ENCODE measurements around the gene LOXL3.

Gene LOXL3

DNA sequence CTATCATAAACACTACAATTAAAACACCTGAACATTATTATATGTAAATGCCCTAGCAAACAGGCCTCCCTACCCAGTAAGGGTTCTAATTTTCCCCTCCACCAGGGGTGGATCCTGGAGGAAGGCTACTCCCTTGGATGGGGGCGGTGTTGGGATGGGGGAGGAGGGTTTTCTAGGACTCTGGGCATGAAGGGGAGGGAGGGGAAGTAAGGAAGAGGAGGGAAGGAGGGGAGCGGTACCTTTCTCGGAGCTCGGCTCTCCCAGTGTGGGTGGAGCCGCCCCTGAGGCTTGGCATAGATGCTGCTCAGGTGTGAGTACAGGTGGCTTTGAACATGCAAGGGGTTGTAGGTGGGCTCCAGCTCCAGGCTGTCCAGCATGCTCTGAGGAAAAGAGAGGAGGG lies 6.2 kb upstream of the LOXL3 start:
- H3K27me3 ChIP-seq (ENCODE audit: insufficient read depth, low read length), result no peaks in the 10 kb centered on the region

DNA sequence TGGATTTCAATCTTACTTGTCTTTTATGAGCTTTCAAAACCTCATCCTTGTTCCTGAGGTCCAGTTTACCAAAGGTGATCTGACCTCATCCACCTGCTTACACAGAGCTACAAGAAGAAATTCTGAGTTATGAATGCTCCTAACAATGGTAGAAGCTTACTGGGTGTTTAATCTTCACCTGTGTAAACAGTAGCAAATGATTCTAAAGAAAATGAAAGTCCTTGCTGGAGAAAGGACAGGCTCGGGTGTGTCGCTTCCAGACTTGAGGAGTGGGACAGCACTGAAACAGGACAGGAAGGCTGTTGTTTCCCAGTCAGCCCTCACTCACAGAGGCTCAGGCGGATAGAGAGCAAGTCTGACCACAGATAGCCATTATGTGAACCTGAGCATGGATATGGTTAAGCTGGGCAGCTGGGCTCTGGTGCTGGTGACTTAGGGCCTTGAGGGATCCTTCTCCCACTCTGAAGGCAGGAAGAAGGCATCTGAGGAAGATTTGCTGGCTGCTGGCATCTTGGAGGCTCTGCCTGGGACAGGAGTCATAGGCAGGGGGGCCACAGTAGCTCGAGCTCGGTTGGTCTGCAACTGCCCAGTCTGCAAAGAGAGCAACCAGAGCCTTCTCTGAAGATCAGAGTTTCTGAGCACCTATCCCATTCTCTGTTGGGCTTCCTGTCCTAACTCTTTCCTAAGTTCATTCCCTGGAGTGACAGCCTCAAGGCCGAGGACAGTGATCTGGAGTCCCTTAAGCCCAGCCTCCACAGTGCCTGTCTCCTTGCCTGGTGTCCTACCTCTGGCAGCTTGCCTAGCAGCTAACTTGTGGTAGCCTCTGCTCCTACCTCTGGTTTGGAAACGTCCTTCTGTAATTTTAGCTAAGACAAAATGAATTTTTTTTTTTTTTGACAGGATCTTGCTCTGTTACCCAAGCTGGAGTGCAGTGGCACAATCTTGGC lies 4.8 kb upstream of the LOXL3 start:
- H3K27ac ChIP-seq (ENCODE audit: low read depth, low read length), result peak overlapping the region; percentile 14; the same call in 1 of the 2 replicates
- no peaks in the 10 kb centered on the region for H3K27me3 ChIP-seq (ENCODE audit: insufficient read depth, low read length)

More for the DNA sequence above, 6.2 kb upstream of the LOXL3 start:
- H3K79me2 ChIP-seq (ENCODE audit: control insufficient read depth, insufficient read depth, low read length, unreplicated experiment), result peaks cover 24% of the 10 kb centered on the region
- no peak overlapping the region for H3K27ac ChIP-seq (ENCODE audit: low read depth, low read length)
- H3K4me3 ChIP-seq (ENCODE audit: low read depth, low read length), result no peak overlapping the region
- H3K36me3 ChIP-seq (ENCODE audit: insufficient read depth, low read length), result peaks cover 4% of the 10 kb centered on the region; the same call in 1 of the 2 replicates
- H2AFZ ChIP-seq (ENCODE audit: low read length, unreplicated experiment), result no peak overlapping the region
- H3K4me1 ChIP-seq (ENCODE audit: control insufficient read depth, insufficient read depth, low read length, unreplicated experiment), result peaks cover 58% of the 10 kb centered on the region

DNA sequence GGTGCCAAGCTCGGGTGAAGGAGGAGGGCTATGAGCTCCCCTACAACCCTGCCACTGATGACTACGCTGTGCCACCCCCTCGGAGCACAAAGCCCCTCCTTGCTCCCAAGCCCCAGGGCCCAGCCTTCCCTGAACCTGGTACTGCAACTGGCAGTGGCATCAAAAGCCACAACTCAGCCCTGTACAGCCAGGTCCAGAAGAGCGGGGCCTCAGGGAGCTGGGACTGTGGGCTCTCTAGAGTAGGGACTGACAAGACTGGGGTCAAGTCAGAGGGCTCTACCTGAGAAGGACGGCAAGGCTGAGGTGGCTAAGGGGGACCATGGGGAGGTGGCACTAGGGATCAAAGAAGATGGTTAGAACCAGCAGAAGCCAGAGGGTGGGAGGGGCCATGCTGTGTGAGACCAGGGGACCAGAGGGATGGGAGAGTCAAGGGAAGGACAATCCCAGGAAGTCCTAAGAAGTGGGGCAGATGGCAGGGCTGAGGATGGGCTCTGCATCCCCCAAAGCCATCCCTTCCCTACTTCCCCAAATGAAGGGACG lies 3.2 kb upstream of the LOXL3 start:
- H3K79me2 ChIP-seq (ENCODE audit: control insufficient read depth, insufficient read depth, low read length, unreplicated experiment), result peaks cover 46% of the 10 kb centered on the region
- peaks cover 4% of the 10 kb centered on the region; the same call in 1 of the 2 replicates for H3K36me3 ChIP-seq (ENCODE audit: insufficient read depth, low read length)
- H3K4me3 ChIP-seq (ENCODE audit: low read depth, low read length), result 0 out of 2 replicates have a peak overlapping the region, but pooled peaks have one; percentile 13
- H3K27me3 ChIP-seq (ENCODE audit: insufficient read depth, low read length), result no peaks in the 10 kb centered on the region
- H3K27ac ChIP-seq (ENCODE audit: low read depth, low read length), result no peak overlapping the region
- peaks cover 39% of the 10 kb centered on the region for H3K4me1 ChIP-seq (ENCODE audit: control insufficient read depth, insufficient read depth, low read length, unreplicated experiment)
- H2AFZ ChIP-seq (ENCODE audit: low read length, unreplicated experiment), result no peak overlapping the region

More for the DNA sequence above, 4.8 kb upstream of the LOXL3 start:
- H3K79me2 ChIP-seq (ENCODE audit: control insufficient read depth, insufficient read depth, low read length, unreplicated experiment), result peaks cover 30% of the 10 kb centered on the region
- H3K4me1 ChIP-seq (ENCODE audit: control insufficient read depth, insufficient read depth, low read length, unreplicated experiment), result peaks cover 45% of the 10 kb centered on the region
- H3K36me3 ChIP-seq (ENCODE audit: insufficient read depth, low read length), result peaks cover 4% of the 10 kb centered on the region; the same call in 1 of the 2 replicates
- no peak overlapping the region for H2AFZ ChIP-seq (ENCODE audit: low read length, unreplicated experiment)
- no peak overlapping the region for H3K4me3 ChIP-seq (ENCODE audit: low read depth, low read length)

DNA sequence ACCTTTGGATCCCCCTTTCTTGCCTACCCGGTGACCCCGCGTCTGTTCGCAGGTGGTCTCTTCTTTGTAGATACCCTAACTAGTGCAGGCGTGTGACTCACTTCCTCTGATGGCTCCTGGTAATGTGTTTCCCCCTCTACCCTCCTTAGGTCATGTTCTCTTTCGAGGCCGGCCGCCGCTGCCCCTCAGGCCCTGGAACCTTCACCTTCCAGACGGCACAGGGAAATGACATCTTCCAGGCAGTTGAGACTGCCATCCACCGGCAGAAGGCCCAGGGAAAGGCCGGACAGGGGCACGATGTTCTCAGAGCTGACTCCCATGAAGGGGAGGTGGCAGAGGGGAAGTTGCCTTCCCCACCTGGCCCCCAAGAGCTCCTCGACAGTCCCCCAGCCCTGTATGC lies 2.4 kb upstream of the LOXL3 start:
- Histone ChIP-seq H3K36me3 (ENCODE audit: insufficient read depth, low read length) (peaks cover 7% of the 10 kb centered on the region; the same call in 1 of the 2 replicates), H3K79me2 (ENCODE audit: control insufficient read depth, insufficient read depth, low read length, unreplicated experiment) (peaks cover 53% of the 10 kb centered on the region), H3K4me1 (ENCODE audit: control insufficient read depth, insufficient read depth, low read length, unreplicated experiment) (peaks cover 46% of the 10 kb centered on the region), H3K4me3 (ENCODE audit: low read depth, low read length) (peak overlapping the region; percentile 97), H3K27ac (ENCODE audit: low read depth, low read length) (no peak overlapping the region), H2AFZ (ENCODE audit: low read length, unreplicated experiment) (no peak overlapping the region), H3K27me3 (ENCODE audit: insufficient read depth, low read length) (no peaks in the 10 kb centered on the region)

DNA sequence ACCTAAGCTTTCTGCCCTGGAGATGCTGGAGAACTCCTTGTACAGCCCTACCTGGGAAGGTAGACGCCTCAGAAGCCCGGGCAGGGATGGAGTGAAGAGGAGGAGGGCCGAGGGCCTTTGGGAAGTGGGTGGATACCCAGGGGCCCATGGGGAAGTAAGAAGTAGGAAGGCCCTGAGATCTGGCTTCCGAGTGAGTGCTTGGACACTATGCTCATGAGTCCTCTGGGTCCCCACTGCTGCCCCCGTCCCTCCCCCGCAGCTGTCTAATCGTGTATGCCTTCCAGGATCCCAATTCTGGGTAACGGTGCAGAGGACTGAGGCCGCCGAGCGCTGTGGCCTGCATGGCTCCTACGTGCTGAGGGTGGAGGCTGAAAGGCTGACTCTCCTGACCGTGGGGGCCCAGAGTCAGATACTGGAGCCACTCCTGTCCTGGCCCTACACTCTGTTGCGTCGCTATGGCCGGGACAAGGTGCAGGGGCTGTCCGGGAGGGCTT lies 1.9 kb upstream of the LOXL3 start:
- H3K27ac ChIP-seq (ENCODE audit: low read depth, low read length), result peak overlapping the region; percentile 89; the same call in 1 of the 2 replicates
- peaks cover 7% of the 10 kb centered on the region; the same call in 1 of the 2 replicates for H3K36me3 ChIP-seq (ENCODE audit: insufficient read depth, low read length)
- peak overlapping the region; percentile 97 for H3K4me3 ChIP-seq (ENCODE audit: low read depth, low read length)
- H3K4me1 ChIP-seq (ENCODE audit: control insufficient read depth, insufficient read depth, low read length, unreplicated experiment), result peaks cover 49% of the 10 kb centered on the region
- H3K27me3 ChIP-seq (ENCODE audit: insufficient read depth, low read length), result no peaks in the 10 kb centered on the region
- peaks cover 58% of the 10 kb centered on the region for H3K79me2 ChIP-seq (ENCODE audit: control insufficient read depth, insufficient read depth, low read length, unreplicated experiment)
- no peak overlapping the region for H2AFZ ChIP-seq (ENCODE audit: low read length, unreplicated experiment)

DNA sequence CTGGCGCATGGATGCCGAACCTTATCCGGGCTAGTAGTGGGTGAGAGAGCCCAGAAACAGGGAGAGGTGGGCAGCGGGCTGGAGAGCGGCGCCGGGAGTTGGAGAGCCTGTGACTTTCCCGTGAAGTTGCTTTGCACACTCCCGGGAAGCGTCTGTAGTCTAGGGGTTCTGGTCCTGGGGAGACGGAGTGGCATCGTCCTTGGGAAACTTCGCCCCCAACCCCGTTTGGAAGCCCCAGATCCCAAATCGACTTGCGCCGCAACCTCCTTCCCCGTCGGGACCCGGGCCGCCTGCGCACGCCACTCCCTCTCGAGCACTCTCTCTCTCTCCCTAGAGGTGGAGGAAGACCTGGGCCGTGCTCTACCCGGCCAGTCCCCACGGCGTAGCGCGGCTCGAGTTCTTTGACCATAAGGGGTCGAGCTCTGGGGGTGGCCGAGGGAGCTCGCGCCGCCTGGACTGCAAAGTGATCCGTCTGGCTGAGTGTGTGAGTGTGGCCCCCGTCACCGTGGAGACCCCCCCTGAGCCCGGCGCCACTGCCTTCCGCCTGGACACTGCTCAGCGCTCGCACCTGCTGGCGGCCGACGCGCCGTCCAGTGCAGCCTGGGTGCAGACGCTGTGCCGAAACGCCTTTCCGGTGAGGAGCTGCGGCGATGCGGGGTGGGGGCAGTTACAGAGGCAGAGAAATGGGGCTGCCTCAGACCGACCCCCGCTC lies 1.2 kb upstream of the LOXL3 start:
- Histone ChIP-seq H3K4me1 (ENCODE audit: control insufficient read depth, insufficient read depth, low read length, unreplicated experiment) (peaks cover 51% of the 10 kb centered on the region), H3K27me3 (ENCODE audit: insufficient read depth, low read length) (no peaks in the 10 kb centered on the region), H3K79me2 (ENCODE audit: control insufficient read depth, insufficient read depth, low read length, unreplicated experiment) (peaks cover 65% of the 10 kb centered on the region), H3K4me3 (ENCODE audit: low read depth, low read length) (peak overlapping the region; percentile 97), H3K36me3 (ENCODE audit: insufficient read depth, low read length) (peaks cover 9% of the 10 kb centered on the region; the same call in 1 of the 2 replicates), H3K27ac (ENCODE audit: low read depth, low read length) (peak overlapping the region; percentile 89), H2AFZ (ENCODE audit: low read length, unreplicated experiment) (peak overlapping the region; percentile 49)

DNA sequence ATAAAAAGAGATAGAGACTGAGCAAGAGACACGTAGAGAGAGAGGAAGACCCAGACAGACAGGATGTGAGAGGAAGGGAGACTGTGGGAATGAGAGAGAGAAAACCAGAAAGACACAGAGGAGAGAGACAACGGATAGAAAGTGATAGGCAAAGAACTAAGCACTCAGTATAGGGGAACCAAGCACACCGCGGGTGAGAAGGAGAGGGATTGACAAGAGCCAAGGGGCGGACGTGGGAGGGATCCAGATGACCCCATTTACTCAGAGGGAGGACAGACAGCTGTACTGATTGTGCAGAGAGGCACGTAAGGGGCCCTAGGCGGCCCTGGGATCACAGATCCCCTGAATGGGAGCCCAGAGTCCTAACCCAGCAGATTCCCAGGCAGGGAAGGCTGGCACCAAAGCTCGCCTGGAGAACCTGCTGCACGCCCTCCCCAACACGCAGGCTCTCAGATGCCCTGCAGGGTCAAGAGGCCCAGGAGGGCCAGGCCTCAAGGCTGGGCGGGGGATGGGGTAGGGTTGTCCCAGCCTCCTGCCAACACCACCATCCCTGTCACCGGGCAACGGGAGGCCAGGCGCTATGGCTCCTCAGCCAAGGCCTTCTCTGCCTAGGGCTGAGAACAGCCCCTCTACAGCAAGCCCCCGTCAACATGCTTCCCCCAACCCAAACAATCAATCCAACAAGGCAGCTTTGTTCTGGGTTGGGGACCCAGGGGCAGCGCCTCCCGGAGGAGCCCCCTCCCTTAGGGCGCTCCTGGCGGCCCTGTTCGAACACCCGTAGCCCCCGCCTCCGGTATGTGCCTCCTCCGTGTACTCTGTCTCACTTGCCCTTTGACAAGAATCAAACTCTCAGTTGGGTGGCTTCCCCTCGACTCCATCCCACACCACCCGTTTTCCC lies 579 bp downstream of the LOXL3 start:
- no peaks in the 10 kb centered on the region for H3K27me3 ChIP-seq (ENCODE audit: insufficient read depth, low read length)
- peaks cover 16% of the 10 kb centered on the region; the same call in 1 of the 2 replicates for H3K36me3 ChIP-seq (ENCODE audit: insufficient read depth, low read length)
- peak overlapping the region; percentile 97 for H3K4me3 ChIP-seq (ENCODE audit: low read depth, low read length)
- H3K27ac ChIP-seq (ENCODE audit: low read depth, low read length), result peak overlapping the region; percentile 89
- peak overlapping the region; percentile 53 for H2AFZ ChIP-seq (ENCODE audit: low read length, unreplicated experiment)
- H3K79me2 ChIP-seq (ENCODE audit: control insufficient read depth, insufficient read depth, low read length, unreplicated experiment), result peaks cover 79% of the 10 kb centered on the region
- H3K4me1 ChIP-seq (ENCODE audit: control insufficient read depth, insufficient read depth, low read length, unreplicated experiment), result peaks cover 56% of the 10 kb centered on the region

DNA sequence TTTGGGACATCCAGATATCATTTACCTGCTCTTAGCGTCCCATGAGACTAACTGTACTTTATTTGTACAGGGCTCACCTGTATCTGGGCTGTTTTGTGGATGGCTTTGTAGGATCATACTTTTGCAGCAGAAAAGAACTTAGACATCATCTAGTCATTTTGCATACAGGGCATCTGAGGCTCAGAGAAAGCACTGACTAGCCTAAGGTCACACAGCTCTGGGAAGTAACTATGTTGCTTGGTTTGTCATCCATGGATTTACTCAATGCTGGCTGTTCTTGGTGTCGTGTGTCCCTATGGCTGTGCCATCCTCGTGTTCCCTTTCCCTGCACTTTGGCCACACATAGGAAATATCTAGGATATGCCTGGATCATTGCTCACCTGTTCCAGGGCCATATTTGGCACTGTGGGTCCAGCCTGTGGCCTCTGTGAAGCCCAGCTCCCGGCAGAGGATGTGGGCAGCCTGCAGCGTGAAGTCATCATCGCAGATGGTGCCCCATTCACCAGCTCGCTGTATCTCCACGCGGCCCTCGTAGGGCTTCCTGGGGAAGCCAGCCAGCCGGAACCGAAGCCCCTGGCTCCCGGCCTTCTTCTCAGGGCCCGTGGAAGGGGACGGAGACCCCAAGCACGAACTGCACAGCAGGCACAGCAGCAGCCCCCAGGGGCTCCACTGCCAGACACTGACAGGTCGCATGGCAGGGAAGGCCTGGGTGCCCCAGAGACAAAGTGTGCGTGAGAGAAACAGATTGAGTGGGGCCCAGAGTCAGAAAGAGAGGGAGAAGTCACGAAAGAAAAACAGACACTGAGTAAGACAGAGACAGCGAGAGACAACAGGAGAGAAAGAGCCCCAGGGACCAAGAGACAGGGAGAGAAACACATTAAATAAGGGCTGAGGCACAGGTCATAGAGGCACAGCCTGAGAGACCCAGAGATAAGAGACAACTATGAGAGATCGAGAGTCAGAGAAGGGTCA lies 1.5 kb downstream of the LOXL3 start:
- peak overlapping the region; percentile 53 for H2AFZ ChIP-seq (ENCODE audit: low read length, unreplicated experiment)
- peak overlapping the region; percentile 97 for H3K4me3 ChIP-seq (ENCODE audit: low read depth, low read length)
- H3K27ac ChIP-seq (ENCODE audit: low read depth, low read length), result peak overlapping the region; percentile 89
- peaks cover 59% of the 10 kb centered on the region for H3K4me1 ChIP-seq (ENCODE audit: control insufficient read depth, insufficient read depth, low read length, unreplicated experiment)
- peaks cover 18% of the 10 kb centered on the region for H3K36me3 ChIP-seq (ENCODE audit: insufficient read depth, low read length)
- peaks cover 81% of the 10 kb centered on the region for H3K79me2 ChIP-seq (ENCODE audit: control insufficient read depth, insufficient read depth, low read length, unreplicated experiment)
- H3K27me3 ChIP-seq (ENCODE audit: insufficient read depth, low read length), result no peaks in the 10 kb centered on the region

DNA sequence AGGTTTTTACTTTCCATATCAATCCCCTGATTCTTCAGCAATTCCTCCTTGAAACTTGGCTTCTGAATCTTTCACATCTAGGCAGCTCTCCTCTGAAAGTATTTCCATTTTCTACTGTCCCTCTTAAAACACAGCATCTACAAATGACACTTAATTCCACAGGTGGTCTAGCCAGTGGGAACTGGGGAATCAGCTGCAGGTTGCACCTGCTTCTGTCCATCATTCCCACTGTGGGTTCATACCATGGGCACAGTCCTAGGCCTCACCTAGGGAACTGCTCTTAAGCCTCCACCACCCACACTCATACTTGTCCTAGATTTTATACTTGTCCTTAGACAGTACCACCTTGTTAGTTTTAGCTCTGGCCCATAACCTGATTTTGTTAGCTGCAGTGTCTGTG lies 2.2 kb downstream of the LOXL3 start:
- Histone ChIP-seq H2AFZ (ENCODE audit: low read length, unreplicated experiment) (no peak overlapping the region), H3K4me1 (ENCODE audit: control insufficient read depth, insufficient read depth, low read length, unreplicated experiment) (peaks cover 53% of the 10 kb centered on the region), H3K27me3 (ENCODE audit: insufficient read depth, low read length) (no peaks in the 10 kb centered on the region), H3K36me3 (ENCODE audit: insufficient read depth, low read length) (peaks cover 15% of the 10 kb centered on the region), H3K4me3 (ENCODE audit: low read depth, low read length) (peak overlapping the region; percentile 97), H3K79me2 (ENCODE audit: control insufficient read depth, insufficient read depth, low read length, unreplicated experiment) (peaks cover 75% of the 10 kb centered on the region), H3K27ac (ENCODE audit: low read depth, low read length) (peak overlapping the region; percentile 89)

Data from ACC112 (cell line).